ENCODE data around the gene DET1. TPM values are rescaled to one million over a fixed set of nuclear protein-coding genes. Genes with fewer than 3 reads are reported as not detected.

The DET1 gene
- total and polyA plus RNA-seq, 2 of the 13 experiments (the other 11 are each of a cell fraction or from before 2014, with no cell fraction given), result 2.2 to 4.2 TPM

DNA sequence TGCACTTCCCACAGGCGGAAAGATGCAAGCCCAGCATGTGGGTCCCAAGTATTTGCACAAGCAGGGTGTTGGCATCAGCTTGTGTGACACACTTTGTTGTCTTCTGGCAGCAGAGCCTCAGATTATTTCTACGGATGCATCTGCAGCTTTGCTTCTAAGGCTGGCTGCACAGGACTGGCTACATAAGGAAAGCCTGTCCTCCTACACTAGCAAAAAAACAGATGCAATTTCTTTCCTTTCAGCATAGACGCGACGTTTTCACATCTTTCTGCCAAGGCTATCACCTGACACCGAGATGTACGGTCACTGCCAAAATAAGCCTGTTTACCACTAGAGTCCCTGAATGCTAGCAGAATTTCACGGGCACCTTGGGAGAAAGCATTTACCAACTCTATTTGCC, 65.5 kb downstream of the DET1 start:
- intact Hi-C loops (cut with micrococcal nuclease; ENCODE audit: unreplicated experiment) (no loop called here), in situ Hi-C loops (cut with HindIII; ENCODE audit: extremely low pct_ligation_motif_present, low pct_unique_long_range_greater_than_20kb) (no loop called here)
- TF ChIP-seq, protein P1, sequence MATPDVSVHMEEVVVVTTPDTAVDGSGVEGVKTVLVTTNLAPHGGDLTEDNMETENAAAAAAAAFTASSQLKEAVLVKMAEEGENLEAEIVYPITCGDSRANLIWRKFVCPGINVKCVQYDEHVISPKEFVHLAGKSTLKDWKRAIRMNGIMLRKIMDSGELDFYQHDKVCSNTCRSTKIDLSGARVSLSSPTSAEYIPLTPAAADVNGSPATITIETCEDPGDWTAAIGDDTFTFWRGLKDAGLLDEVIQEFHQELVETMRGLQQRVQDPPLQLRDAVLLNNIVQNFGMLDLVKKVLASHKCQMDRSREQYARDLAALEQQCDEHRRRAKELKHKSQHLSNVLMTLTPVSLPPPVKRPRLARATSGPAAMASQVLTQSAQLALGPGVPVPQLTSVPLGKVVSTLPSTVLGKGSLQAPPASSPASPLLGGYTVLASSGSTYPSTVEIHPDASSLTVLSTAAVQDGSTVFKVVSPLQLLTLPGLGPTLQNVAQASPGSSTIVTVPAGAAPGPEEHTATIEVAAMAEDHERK (CRISPR knock-in tag; IDR thresholded peaks at IDR 0.05; ENCODE audit: low read depth), result no peak
- TF ChIP-seq, protein P2, sequence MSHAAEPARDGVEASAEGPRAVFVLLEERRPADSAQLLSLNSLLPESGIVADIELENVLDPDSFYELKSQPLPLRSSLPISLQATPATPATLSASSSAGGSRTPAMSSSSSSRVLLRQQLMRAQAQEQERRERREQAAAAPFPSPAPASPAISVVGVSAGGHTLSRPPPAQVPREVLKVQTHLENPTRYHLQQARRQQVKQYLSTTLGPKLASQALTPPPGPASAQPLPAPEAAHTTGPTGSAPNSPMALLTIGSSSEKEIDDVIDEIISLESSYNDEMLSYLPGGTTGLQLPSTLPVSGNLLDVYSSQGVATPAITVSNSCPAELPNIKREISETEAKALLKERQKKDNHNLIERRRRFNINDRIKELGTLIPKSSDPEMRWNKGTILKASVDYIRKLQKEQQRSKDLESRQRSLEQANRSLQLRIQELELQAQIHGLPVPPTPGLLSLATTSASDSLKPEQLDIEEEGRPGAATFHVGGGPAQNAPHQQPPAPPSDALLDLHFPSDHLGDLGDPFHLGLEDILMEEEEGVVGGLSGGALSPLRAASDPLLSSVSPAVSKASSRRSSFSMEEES (CRISPR knock-in tag; IDR thresholded peaks at IDR 0.05), result no peak
- TF ChIP-seq MATR3 (CRISPR knock-in tag; IDR thresholded peaks at IDR 0.05) (no peak), DNMT1 (CRISPR knock-in tag; IDR thresholded peaks at IDR 0.05) (no peak), MIXL1 (CRISPR knock-in tag; IDR thresholded peaks at IDR 0.05) (no peak), ERF (CRISPR knock-in tag; IDR thresholded peaks at IDR 0.05) (no peak), HDAC2 (CRISPR knock-in tag; IDR thresholded peaks at IDR 0.05) (no peak), FOXA3 (CRISPR knock-in tag; IDR thresholded peaks at IDR 0.05) (no peak)
- no peaks in the 10 kb centered on the region for H3K79me2 ChIP-seq (ENCODE audit: insufficient read depth, low read length)
- no peaks in the 10 kb centered on the region for H3K4me1 ChIP-seq (ENCODE audit: insufficient read depth, low read length)
- no peaks in the 10 kb centered on the region for H3K9me3 ChIP-seq (ENCODE audit: low read length)
- H3K4me3 ChIP-seq (replicated peaks in 1 of 3; ENCODE audit: insufficient read depth in 1 of 3, low read depth in 2 of 3, low read length in 3 of 3), result no peak overlapping the region
- no peak for ATAC-seq
- H3K36me3 ChIP-seq (replicated peaks in 1 of 2; ENCODE audit: control insufficient read depth in 1 of 2, insufficient read depth in 2 of 2, low read length in 2 of 2), result peaks cover 4 to 18% of the 10 kb centered on the region in 2 experiments; a peak in 4 of 5 replicates
- CTCF ChIA-PET (ENCODE audit: low intra/inter-chr PET ratio, low total read pairs), result no interaction called here
- no peak for FAIRE-seq
- 94% methylated on average over 8 of the region's 8 CpGs for WGBS (ENCODE audit: low lambda C conversion rate)
- DNase-seq (ENCODE audit: low spot score), result no peak
- H2AFZ ChIP-seq (ENCODE audit: low read length), result no peak overlapping the region
- H3K27ac ChIP-seq (ENCODE audit: extremely low read length, insufficient read depth, low read length), result no peak overlapping the region
- POLR2A ChIA-PET, result interaction anchor here (4.1 kb wide), 1 partner anchor 14 kb away, joined by 16 read pairs; the partner anchor contains the start of genes MRPL46 and MRPS11
- BruUV-seq (replicated peaks), result no TSS peak
- no peaks in the 10 kb centered on the region for H3K27me3 ChIP-seq (ENCODE audit: control insufficient read depth in 1 of 2, insufficient read depth in 2 of 2, low read length in 2 of 2)
- no peak overlapping the region for H3K4me2 ChIP-seq (ENCODE audit: low read depth, low read length)
- H3K9ac ChIP-seq (ENCODE audit: insufficient read depth, low read depth, low read length), result no peak overlapping the region
- no peaks in the 10 kb centered on the region for H4K20me1 ChIP-seq (ENCODE audit: insufficient read depth, low read length)
